ENCODE measurements around the gene DBN1.

Gene DBN1

DNA sequence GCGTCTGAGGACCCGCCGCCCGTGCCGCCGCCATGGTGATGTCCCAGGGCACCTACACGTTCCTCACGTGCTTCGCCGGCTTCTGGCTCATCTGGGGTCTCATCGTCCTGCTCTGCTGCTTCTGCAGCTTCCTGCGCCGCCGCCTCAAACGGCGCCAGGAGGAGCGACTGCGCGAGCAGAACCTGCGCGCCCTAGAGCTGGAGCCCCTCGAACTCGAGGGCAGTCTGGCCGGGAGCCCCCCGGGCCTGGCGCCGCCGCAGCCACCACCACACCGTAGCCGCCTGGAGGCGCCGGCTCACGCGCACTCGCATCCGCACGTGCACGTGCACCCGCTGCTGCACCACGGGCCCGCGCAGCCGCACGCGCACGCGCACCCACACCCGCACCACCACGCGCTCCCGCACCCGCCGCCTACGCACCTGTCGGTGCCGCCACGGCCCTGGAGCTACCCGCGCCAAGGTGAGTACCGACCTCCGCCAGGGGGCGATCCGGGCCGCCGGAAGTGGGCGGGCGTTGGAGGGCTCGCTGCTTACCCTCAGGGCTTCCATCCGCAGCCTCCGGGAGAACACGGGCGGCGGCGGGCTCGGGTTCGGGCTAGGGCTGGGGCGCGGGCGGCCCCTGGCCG, 18.3 kb downstream of the DBN1 start:
- DNase-seq = peak; percentile 92

DNA sequence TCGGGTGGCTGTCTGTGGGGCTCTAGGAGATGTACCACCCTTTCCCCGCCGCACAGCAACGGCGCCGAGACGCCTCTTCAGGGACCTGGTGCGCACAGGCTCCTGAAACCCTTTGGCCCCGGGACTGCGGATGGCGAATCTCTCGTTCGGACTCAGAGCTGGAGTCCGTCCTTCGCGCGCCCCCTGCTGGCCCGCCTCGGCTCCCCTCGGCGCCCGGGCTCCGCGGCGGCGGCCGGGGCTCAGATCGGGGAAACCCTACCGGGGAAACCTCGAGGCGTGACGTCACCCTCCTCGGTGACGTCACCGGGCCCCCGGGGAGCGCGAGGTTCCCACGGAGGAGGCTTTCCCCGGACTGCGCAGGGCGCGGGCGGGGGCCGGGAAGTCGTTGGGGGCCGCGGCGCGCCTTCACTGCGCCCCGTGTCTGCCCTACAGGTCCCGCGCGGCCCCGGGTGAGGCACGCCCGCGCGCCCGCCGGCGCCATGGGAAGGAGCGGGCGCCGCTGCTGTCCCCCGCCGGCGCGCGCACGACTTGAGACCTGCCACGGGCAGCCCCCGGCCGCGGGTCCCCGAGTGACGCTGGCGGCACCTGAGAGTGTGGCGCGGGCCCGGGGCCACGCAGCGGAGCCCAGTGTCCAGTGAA, 18.9 kb downstream of the DBN1 start:
- peak; percentile 87 for DNase-seq

DNA sequence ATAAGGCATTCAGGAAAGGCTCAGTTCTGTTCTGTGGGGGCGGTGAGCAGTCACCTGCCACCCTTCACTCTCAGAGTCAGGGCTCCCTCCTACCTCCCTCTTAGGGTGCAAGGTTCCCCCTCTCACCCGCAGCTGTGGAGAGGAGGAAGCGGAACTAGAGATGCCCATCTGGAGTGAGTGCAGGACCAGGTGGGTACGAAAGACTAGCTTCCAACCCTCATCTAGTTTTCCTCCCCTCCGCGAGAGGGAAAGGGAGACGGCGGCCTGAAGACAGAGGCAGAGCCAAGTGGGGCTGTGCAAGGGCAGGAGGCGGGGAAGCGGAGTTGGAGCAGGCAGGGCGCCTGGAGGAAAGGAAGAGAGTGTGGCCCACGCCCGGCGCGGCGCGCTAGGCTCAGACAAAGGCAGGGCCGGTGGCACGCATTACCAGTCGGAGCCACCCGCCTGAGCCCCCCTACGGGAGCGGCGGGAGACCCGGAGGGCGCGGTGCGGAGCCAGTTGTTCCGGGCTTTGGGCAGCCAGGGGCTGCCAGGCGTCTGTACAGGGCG, 19.5 kb downstream of the DBN1 start:
- peak; percentile 68 for DNase-seq

DNA sequence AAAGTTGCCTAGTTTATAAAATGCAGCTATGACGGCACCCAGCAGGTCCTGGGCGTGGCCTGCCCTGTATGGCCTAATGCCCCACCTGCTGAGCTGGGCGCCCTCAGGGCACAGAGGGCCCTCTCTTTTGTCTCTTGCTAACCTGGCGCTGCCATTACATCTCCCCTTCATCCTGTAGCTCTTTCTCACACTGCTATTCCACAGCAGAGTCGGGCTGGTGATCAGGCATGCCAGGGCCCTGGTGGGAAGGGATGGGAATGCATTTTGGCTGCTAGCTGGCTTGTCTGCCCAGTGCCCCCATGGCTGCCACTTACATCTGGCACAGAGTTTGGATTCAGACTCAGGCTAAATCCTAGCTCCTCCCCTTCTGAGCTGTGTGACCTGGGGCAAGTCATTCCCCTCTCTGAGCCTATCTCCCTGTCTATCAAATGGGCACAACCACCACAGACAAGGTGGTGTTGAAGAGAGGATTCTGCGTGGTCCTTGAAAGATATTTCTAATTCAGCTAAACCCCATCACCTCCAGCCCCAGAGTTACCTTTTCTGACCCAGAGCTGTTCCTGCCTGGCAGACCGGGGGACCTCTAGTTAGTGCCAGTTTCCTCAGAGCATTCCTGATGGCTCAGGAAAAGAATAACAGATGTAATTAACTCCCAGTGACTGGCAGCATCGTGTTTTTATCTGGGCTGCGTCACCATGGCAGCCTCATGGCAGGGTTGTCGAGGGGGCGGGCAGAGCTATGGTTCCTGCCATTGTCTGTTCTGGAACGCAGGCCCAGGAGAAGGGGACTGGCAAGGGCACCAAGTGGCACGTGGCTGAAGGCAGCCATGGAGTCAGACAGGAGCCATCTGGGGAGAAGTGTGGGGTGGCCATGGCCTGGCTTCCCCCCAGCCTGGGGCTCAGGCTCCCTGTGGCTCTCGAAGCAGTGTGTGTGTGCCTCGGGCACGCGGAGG, 20.5 kb downstream of the DBN1 start:
- DNase-seq = peak; percentile 55

DNA sequence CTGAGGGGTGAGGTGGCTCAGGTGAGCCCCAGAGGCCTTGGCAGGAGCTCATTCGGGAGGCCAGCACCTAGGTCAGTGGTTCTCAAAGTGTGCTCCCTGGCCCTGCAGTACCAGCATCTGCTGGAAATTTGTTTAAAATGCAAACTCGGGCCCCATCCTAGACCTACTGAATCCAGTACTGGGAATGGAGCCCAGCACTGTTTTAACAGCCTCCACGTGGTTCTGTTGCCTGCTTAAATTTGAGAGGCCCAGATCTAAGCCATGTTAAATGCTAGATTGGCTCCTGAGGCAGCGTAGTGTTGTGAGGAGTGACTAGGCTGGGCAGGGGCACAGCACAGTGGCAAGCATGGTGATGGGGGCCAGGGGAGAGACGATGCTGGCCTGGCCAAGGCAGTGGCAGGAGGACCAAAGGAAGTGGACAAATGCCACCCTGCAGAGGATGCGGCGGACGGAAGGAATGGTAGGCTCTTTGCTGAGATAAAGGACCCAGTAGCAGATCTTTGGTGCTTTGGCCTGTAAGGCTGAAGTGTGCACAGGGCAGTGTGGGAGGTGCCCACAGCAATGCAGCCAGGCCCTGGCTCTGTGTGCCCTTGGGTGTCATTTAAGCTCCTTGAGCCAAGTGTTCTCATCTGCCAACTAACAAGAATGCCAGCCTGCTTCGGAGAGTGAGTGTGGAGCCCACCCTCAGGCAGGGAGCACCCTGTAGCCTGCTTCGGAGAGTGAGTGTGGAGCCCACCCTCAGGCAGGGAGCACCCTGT, 22.6 kb downstream of the DBN1 start:
- no peak for DNase-seq

DNA sequence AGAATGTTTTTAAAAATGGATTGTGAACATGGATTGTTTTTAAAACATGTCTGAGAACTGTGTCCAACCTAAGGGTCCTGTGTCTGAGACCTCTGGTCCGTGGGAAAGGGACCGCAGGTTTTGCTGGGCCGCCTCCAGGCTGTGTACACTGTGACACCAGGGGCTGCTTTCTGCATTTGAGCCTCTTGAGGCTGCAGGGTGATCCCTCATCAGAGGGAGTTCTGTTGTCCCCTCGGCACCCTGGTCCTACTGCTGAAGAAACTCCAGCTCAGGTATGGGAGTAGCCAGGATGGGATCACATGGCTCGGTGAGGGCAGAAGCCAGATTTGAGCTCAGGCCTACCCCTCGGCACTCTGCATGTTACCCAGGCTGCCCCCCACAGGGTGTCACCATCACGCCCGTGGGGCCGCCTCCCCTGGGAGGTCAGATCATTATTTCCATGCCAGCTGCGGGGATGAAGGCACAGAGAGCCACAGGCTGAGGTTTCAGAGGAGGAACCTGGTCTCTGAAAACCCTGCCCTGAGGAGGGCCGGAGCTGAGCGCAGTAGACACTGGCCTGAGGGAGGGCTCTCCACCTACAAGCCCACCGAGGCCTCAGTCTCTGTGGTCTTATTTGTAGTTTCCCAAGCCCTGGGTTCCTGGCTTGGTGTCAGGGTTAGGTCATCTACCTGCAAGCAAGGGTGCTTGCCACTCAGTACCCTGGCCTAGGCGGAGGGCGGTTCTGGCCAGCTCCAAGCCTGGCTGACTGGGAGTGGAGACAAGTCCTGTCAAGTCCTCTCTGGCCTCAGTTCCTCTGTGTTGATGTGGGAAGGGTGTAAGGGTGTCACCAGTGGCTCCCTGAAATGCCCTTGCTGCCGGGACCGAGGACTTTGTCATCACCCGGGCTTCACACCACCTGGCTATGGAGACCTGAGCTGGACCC, 24.0 kb downstream of the DBN1 start:
- no peak for DNase-seq

DNA sequence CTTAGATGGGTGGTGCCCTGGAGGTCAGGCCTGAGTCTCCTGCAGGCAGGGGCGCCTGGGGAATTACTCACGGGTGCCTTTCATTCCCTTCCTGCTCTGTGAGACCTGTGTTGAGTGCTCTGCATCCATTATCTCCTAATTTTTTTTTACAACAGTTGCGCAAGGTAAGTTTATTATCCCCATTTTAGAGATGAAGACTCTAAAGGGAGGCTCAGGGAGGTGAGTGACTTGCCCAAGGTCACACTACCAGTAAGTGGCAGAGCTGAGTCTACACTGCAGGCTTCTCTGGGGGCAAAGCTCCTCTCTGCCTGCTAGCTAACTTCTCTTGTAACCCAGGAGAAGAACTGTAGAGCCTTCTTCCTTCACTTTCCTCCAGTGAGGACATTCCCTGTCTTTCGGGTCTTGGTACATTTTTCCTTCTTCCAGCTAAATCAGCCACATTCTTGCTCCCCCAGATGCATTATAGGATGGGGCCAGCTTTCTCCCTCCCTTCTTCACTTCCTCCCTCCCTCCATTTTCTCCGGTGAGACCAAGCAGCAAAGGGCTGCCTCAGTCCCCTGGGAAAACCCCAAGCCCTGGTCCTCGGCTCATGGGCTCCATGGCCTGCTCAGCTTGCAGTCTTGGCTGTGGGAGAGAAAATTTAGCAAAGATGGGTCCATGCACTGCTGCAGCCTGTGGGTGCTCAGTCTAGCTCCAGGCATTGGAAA, 25.0 kb downstream of the DBN1 start:
- DNase-seq = no peak

DNA sequence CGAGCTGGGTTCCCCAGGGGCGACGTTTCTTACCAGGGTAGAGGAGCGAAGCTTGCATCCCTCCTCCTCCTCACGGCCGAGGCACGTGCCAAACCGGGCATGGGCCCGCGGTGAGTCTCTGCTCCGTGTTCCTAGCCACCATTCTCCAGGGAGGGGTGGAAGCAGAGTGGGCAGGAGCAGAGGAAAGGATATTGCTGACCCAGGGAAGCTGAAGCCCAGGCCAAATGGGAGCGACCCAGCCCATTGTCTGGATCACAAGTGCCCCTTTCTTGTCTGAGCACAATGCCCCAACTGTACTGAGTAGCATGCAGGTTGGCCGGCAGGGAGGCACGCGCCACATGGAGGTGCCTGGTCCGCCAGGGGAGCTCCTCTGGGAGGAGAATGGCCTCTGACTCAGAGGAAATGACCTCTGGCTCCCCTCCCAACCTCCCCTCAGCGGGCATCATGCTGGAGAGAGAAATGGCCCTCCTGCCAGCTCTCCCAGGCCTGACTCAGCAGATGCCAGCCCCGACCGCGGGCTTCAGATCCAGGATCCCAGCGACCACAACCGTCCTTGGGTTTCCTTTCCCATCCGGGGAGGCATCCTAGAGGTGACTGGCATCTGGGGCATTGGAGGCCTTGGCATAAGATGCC, 25.7 kb downstream of the DBN1 start:
- DNase-seq = peak; percentile 17

DNA sequence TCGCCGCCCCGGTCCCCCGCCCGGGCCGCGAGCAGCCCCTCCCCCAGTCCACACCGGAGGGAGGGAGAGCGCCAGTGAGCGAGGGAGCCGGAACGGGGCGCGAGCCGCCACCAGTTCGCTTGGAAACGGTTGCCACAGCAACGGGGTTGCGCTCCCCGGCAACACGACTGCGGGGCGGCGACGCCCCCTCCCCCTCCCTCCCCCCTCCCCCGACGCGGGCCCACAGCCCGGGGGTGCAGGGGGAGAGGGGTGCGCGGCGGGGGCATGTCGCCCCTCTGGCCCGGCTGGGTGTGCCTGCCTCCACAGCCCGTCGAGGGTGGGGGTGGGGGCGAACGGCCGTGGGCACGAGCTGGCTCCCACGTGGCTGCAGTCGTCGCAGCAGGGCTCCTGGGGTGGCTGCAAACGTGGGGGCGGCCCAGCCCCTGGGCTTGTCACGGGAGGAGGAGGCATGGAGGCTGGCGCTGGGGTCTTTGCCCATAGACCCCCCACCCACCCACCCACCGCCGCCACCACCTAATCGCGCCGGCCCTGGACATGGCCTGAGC, 26.3 kb downstream of the DBN1 start:
- peak; percentile 91 for DNase-seq

DNA sequence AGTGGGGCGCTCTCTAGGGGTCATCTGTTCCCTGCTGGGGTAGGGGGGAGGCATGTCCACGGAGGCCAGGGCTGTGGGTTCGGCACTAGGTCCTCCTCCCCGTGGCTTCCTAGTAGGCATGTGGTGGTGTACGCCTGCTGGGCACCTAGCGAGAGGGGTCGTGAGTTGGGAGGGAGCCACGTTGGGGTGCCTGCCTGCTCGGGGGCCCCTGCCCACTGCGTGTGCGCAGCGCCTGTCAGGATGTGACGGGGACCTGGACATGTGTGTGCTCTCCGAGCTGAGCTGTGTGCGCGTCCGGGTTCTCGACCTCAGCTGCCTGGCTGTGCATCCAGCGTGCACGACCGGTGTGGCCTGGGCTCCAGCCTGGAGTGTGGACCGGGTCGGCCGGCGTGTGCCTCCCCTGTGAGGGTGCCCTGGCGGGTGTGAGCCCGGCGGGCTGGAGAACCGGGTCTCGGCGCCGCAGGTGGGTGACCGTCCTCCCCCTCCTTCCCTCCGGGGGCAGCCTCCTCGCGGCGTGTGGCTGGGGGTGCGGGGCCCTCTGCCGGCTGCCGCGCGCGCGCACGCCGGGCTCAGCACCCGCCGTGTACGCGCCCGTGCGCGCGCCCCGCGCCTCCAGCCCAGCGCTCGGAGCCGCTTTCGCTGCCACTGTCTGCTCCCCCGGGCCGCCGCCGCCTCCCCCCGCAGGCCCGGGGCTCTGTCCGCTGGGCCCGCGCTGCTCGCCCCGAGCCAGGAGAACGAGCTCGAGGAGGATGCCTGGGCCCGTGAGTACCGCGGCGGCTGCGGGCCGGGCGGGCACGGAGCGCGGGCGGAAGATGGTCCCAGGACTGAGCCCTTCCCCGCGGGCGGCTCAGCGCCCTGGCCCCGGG, 27.0 kb downstream of the DBN1 start, which contains the start of gene PRR7:
Gene PRR7, plus strand, starts transcription at position 615 of the 866 bp plus-strand sequence. CDS start 8,254 bp downstream, outside the sequence.
- peak; percentile 74 for DNase-seq

DNA sequence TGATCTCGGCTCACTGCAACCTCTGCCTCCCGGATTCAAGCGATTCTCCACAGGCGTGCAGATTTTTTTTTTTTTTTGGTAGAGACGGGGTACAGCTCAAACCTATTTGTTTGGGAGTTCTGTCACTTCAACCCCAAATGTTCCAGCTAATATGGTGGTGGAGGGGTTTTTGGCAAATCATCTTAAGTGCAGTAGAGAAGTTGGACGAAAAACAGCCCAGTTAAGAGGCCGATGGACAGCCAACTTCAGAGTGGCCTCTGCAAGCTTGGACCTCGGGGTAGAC, 27.6 kb downstream of the DBN1 start:
- DNase-seq = no peak

DNA sequence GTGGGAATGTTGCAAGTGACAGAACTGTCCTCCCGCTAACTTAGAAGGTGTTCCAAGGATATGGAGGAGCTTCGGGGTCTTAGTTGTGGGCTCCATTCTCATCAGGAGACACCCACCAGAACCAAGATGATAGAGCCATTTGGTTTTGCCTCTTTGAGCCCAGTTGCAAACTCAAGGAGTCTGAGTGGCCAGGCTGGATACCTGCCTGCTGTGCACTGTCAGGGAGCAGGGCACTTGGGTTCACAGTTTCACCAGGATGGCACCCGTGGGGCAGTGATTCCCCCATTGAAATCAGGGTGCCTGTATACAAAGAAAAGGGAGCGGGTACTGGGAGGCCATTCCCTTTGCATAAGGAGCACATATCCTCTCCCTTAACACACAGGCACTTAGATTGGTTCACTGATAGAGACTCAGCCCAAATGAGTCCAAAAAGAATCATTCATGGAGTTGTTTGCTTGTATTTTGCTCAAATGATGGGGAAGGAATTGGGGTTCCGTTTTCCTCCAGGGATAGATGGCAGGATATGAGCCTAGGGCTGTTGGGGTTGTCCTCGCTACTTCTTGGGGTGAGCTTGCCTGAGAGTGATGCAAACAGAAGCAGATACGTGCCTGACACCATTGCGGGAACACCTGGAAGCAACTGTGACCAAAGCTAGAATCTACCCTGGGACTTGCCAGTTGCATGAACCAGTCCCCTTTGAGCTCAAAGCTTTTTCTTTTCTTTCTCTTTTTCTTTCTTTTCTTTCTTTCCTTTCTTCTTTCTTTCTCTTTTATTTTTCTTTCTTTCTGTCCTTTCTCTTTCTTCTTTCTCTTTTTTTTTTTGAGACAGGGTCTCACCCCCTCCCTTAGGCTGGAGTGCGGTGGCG, 28.1 kb downstream of the DBN1 start:
- no peak for DNase-seq

DNA sequence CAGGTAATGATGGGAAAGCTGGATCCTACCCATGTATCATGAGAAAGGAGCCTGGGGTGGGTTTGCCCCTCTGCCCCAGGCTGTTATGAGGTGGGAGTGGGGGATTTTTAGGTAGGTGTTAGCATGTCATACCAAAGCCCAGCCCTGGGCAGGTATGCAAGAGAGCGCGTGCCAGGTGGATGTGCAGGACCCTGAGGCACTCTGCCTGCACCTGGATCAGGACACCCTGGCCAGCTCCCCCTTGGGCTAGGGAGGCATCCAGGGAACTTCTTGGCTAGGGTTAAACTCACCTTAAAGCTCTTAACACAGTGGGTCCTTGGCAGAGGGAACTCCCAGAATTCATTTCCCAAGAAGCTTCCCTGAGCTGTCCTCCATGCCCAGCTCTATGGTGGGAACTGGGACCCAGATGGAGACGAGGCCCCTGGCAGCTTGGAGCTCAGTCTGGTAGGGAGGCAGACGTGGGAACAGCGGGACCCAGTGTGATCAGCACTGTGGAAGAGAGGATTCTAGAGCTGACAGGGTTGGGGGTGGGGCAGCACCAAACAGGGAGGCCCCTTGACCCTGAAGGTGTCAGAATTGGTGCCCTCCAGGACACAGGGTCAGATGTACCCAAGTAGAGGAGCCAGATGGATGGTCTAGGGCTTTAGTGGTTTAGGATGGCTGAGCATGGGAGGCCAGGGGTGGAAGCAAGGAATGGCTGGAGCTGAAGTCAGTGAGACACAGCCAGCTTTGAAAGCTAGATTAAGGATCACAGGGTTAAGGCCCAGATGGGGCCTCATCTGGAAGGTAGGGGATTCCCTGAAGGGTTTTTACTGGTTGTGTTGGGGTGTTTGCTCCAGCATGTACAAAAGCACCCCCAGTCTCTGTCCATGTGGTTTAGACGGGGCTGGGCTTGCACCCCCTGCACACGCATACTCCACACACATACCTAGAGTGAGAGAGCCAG, 29.1 kb downstream of the DBN1 start:
- no peak for DNase-seq

DNA sequence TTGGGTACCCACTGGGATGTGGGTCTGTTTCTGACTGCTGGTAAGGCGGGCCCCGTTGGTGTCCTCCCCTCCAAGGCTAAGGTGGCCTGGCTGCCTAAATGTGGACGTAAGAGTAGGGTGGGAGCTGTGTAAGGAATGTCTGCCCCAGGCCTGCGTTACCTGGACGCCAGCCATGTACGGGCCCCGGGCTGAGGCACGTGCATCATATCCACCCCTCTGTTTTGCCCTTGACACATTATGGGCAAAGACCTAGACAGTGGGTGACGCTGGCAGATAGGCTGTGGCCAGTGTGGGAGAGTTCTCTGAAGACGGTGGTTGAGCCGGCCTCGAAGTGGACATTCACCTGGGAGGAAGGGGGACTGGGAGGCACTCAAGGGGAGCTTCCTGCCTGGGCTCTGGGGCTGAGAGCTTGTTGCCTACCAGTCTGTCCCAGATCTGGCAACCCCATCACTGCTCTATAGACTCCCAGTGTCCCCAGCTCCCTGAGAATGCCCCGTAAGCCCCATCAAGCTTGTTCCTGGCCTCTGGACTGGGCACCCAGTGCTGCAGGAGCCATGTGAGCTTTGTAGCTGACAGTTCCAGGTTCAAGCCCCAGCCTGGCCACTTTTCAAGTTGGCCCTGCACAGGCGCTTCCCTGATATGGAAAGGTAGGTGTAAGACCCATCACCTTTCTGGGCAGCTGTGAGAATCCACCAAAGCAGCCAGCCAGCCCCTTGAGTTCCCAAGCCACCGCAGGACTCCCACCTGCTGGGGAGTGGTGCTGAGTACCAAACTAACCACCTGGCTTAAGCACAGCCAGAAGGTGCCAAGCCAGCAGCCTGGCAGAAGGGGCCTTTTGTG, 30.1 kb downstream of the DBN1 start:
- DNase-seq = no peak

DNA sequence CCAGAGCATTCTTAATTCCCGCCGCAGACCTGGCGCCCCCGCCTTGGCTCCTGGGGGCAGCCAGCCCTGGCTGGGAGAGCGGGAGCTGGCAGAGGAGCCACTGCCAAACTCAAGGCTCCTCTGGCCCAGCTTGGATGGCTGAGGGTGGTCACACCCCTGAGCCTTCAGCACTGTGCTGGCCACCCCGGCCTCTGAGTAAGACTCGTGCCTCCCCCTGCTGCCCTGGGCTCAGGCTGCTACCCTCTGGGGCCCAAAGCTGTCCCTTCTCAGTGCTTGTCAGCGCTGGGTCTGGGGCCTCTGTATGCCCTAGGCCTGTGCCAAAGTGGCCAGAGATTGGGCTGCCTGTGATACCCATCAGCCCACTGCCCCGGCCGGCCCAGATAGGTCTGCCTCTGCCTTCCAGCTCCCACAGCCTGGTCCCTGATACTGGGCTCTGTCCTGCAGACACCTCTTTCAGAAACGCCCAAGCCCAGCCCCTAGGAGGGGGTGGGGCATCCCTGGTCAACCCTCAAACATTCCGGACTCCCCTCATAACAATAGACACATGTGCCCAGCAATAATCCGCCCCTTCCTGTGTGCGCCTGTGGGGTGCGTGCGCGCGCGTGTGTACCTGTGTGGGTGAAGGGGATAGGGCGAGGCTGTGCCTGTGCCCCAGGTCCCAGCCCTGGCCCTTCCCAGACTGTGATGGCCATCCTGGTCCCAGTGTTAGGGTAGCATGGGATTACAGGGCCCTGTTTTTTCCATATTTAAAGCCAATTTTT, 31.2 kb downstream of the DBN1 start:
- no peak for DNase-seq

Measured in COR-L47 (cell line).